Activated B cell treated with CpG ODN at 0.5 μM for 24 hours (primary cell): ENCODE data around the gene ARHGAP10. TPM values are rescaled to one million over a fixed set of nuclear protein-coding genes. Genes with fewer than 3 reads are reported as not detected.

Experiments used
- ATAC-seq: fragments of 200-7000 bp; cut with Tn5 transposase; one replicate; pipeline ENCODE4 v1.10.0; 2021; ENCODE audit warnings: low read depth, mild to moderate bottlenecking, moderate library complexity
- CTCF ChIA-PET: fragments of 350-600 bp; sonication (Branson Sonifier 250); formaldehyde crosslinking; loops from one replicate; lab custom pipeline; 2021; ENCODE audit warnings: antibody characterized with exemption; lab: Charles Lee
- POLR2A ChIA-PET: fragments of 350-600 bp; sonication (Branson Sonifier 250); formaldehyde crosslinking; loops from one replicate; lab custom pipeline; 2021; ENCODE audit warnings: antibody characterized with exemption; lab: Charles Lee
- DNase-seq: peaks from one replicate; pipeline ENCODE4 v3.0.0; 2022
- H3K27ac Mint-ChIP-seq: one replicate; pipeline ENCODE4 v1.8.0; 2020; ENCODE audit warnings: mixed read lengths
- H3K27me3 Mint-ChIP-seq: one replicate; pipeline ENCODE4 v1.8.0; 2021; ENCODE audit warnings: mixed read lengths
- H3K36me3 Mint-ChIP-seq: one replicate; pipeline ENCODE4 v1.8.0; 2021; ENCODE audit warnings: low read depth, mixed read lengths
- H3K4me1 Mint-ChIP-seq: one replicate; pipeline ENCODE4 v1.8.0; 2021; ENCODE audit warnings: mixed read lengths
- H3K4me3 Mint-ChIP-seq: one replicate; pipeline ENCODE4 v1.8.0; 2020; ENCODE audit warnings: mild to moderate bottlenecking, mixed read lengths
- H3K9me3 Mint-ChIP-seq: one replicate; pipeline ENCODE4 v1.8.0; 2020; ENCODE audit warnings: mixed read lengths
- intact Hi-C: fragments of 100-400 bp; cut with micrococcal nuclease; formaldehyde crosslinking; loops from one replicate; pipeline ENCODE4 v1.15.1; 2024
- total RNA-seq: library from RNA; stranded (reverse); gene quantifications from 2 replicates; pipeline ENCODE4 v1.2.3, GENCODE V29; 2022
- TF ChIP-seq, protein P1 (sequence below): fragments of 200-600 bp; IDR thresholded peaks from one replicate; pipeline ENCODE4 v1.8.0; 2022; ENCODE audit warnings: antibody characterized with exemption, mild to moderate bottlenecking

Gene ARHGAP10
- total RNA-seq, 1 donor from 2014 or later, result 0.60 TPM

DNA sequence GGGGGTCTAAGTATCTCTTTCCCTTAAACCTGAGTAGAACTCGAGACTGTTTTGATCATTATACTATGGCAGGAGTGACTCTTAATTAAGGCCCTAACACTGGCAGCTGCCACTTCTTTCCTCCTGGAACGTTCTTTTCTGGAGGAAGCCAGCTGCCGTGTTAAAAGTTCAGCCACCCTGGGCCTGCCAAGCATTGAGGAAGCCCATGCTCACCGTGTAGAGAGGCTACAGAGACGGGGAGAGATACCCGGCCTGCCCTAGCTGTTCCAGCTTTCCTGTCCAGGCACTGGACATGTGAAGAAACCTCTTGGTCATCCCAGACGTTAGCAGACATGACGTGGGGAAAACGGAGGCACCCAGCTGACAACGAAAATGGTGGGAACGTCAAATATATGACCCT is 274.1 kb downstream of the ARHGAP10 start:
- H3K9me3 Mint-ChIP-seq, result peaks cover 2% of the 10 kb centered on the region
- H3K27ac Mint-ChIP-seq, result no peak overlapping the region
- H3K4me3 Mint-ChIP-seq, result no peak overlapping the region
- DNase-seq, result no peak
- ChIA-PET POLR2A (no interaction called here), CTCF (no interaction called here)
- TF ChIP-seq, protein P1, sequence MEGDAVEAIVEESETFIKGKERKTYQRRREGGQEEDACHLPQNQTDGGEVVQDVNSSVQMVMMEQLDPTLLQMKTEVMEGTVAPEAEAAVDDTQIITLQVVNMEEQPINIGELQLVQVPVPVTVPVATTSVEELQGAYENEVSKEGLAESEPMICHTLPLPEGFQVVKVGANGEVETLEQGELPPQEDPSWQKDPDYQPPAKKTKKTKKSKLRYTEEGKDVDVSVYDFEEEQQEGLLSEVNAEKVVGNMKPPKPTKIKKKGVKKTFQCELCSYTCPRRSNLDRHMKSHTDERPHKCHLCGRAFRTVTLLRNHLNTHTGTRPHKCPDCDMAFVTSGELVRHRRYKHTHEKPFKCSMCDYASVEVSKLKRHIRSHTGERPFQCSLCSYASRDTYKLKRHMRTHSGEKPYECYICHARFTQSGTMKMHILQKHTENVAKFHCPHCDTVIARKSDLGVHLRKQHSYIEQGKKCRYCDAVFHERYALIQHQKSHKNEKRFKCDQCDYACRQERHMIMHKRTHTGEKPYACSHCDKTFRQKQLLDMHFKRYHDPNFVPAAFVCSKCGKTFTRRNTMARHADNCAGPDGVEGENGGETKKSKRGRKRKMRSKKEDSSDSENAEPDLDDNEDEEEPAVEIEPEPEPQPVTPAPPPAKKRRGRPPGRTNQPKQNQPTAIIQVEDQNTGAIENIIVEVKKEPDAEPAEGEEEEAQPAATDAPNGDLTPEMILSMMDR, result no peak
- H3K36me3 Mint-ChIP-seq, result no peaks in the 10 kb centered on the region
- intact Hi-C loops, result no loop called here
- no peak for ATAC-seq
- H3K27me3 Mint-ChIP-seq, result no peaks in the 10 kb centered on the region
- H3K4me1 Mint-ChIP-seq, result no peaks in the 10 kb centered on the region

DNA sequence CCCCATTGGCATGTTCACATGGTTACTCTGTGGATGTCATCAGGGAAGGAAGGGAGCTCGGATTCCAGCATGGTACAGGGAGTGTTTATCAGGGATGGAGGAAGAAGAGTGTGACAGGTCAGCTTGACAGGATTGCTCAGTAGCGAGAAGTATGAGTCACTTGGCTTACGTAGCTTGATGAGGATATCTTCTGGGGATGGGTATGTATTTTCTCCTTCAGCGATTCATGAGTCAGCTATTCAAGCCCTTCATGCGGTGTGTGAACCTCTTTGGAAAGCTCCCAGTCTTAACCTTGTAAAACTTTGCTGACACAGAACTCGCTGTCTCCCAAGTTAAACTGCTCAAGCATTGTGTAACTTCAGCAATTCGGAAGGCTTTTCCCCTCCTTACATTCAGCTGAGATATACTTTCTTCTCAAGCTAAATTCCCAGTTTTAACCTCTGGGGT is 275.4 kb downstream of the ARHGAP10 start:
- H3K36me3 Mint-ChIP-seq, result no peaks in the 10 kb centered on the region
- H3K4me1 Mint-ChIP-seq, result no peaks in the 10 kb centered on the region
- POLR2A ChIA-PET, result no interaction called here
- intact Hi-C loops, result no loop called here
- TF ChIP-seq, protein P1, result no peak
- CTCF ChIA-PET, result no interaction called here
- H3K4me3 Mint-ChIP-seq, result no peak overlapping the region
- no peak for DNase-seq
- no peak for ATAC-seq
- no peak overlapping the region for H3K27ac Mint-ChIP-seq
- H3K9me3 Mint-ChIP-seq, result no peaks in the 10 kb centered on the region
- no peaks in the 10 kb centered on the region for H3K27me3 Mint-ChIP-seq

DNA sequence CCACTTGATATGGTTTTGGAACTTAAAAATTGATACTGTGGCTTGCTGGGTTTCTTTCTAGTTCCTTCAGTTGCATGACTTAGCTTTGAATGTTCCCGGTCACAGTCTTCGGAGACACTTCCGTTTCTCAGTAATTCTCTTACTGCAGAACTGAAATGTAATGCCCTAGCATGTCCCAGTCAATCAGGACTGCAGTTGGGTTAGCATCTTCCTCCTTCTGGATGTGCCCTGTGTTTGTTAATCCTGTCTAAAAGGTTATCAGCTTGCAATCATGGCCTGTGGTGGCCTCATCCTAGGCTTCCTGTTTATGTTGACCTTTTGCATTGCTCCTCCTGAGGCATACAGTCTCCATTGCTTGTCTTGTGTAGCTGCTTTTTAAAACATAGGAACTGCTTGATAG is 275.9 kb downstream of the ARHGAP10 start:
- ChIA-PET POLR2A (no interaction called here), CTCF (no interaction called here)
- Mint-ChIP-seq H3K9me3 (no peaks in the 10 kb centered on the region), H3K36me3 (no peaks in the 10 kb centered on the region), H3K27ac (no peak overlapping the region), H3K4me1 (no peaks in the 10 kb centered on the region), H3K4me3 (no peak overlapping the region), H3K27me3 (no peaks in the 10 kb centered on the region)
- DNase-seq (no peak), ATAC-seq (no peak)
- intact Hi-C loops, result no loop called here
- TF ChIP-seq, protein P1, result no peak

DNA sequence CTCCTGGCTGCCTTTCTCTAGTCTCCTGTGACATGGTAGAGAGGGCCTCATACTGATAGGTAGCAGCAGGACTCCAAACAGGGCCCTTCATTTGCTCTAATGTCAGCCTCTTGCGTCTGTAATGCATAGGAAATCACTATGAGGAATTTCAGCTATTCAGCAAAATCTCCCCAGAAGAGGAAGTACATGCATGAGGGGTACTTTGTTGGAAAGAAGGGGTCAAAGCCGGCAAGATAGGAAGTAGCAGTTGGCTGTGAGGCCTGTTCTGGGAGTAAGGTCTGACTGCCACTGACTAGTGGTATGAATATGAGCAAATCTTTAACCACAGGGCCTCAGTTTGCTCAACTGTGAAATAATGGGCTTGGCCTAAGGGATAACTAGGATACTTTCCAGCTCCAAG is 283.2 kb downstream of the ARHGAP10 start:
- TF ChIP-seq, protein P1, result no peak
- intact Hi-C loops, result no loop called here
- ChIA-PET POLR2A (no interaction called here), CTCF (no interaction called here)
- DNase-seq (no peak), ATAC-seq (no peak)
- H3K4me1 Mint-ChIP-seq, result no peaks in the 10 kb centered on the region
- H3K9me3 Mint-ChIP-seq, result no peaks in the 10 kb centered on the region
- H3K27ac Mint-ChIP-seq, result no peak overlapping the region
- no peak overlapping the region for H3K4me3 Mint-ChIP-seq
- H3K36me3 Mint-ChIP-seq, result no peaks in the 10 kb centered on the region
- no peaks in the 10 kb centered on the region for H3K27me3 Mint-ChIP-seq

DNA sequence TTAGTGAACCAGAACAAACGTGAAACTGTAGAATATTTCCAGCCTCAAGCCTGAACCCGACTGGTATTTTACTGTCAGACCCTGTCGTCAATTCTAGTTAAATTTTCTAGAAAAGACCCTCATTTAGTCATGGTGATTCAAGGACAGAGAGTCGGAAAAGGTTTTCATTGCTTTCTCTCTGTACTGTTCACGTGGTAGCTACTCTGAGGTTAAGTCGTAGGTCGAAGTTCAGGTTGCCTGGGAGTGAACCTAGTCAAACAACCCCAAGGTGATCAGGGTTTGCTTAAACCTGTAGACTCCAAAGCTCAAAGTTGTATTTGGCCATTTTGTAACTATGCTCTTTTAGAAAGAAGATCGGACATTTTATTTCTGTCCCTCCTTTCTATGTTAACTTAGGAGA is 283.6 kb downstream of the ARHGAP10 start:
- ChIA-PET POLR2A (no interaction called here), CTCF (no interaction called here)
- Mint-ChIP-seq H3K9me3 (no peaks in the 10 kb centered on the region), H3K27ac (no peak overlapping the region), H3K4me3 (no peak overlapping the region), H3K36me3 (no peaks in the 10 kb centered on the region), H3K4me1 (no peaks in the 10 kb centered on the region), H3K27me3 (no peaks in the 10 kb centered on the region)
- intact Hi-C loops, result no loop called here
- TF ChIP-seq, protein P1, result no peak
- no peak for ATAC-seq
- no peak for DNase-seq
